GM21515 (cell line): ENCODE measurements around the gene HTRA1.
A peak's percentile ranks its signal among the peaks of the same experiment; 100 is the strongest.

ENCODE experiments used
- ATAC-seq: cut with Tn5 transposase; IDR thresholded peaks from one replicate; pipeline ENCODE4 v1.9.1; 2021; ENCODE audit not compliant: unreplicated experiment

HTRA1 gene

GRCh38 chr10:122514045-122514840, 52.9 kb downstream of the HTRA1 start:
- no peak for ATAC-seq

- ATAC-seq: no peak
Observed at GRCh38 chr10:122515022-122515424, 53.7 kb downstream of the HTRA1 start.

GRCh38 chr10:122515588-122516231, 54.4 kb downstream of the HTRA1 start:
- peak; percentile 76 for ATAC-seq

GRCh38 chr10:122516734-122517133, 55.4 kb downstream of the HTRA1 start:
- ATAC-seq: no peak

- ATAC-seq: no peak
Observed at GRCh38 chr10:122519144-122519543, 57.8 kb downstream of the HTRA1 start.

GRCh38 chr10:122519873-122520272, 58.5 kb downstream of the HTRA1 start:
- no peak for ATAC-seq

- no peak for ATAC-seq
Observed at GRCh38 chr10:122521011-122521410, 59.7 kb downstream of the HTRA1 start.

GRCh38 chr10:122524811-122525210, 63.5 kb downstream of the HTRA1 start:
- no peak for ATAC-seq

- ATAC-seq: no peak
Observed at GRCh38 chr10:122525788-122526187, 64.4 kb downstream of the HTRA1 start.

GRCh38 chr10:122526892-122527291, 65.5 kb downstream of the HTRA1 start:
- ATAC-seq: no peak

GRCh38 chr10:122530177-122530576, 68.8 kb downstream of the HTRA1 start:
- no peak for ATAC-seq

- no peak for ATAC-seq
Observed at GRCh38 chr10:122531261-122531660, 69.9 kb downstream of the HTRA1 start.

- ATAC-seq: no peak
Observed at GRCh38 chr10:122531939-122532338, 70.6 kb downstream of the HTRA1 start.

- ATAC-seq: no peak
Observed at GRCh38 chr10:122532601-122533296, 71.4 kb downstream of the HTRA1 start.

GRCh38 chr10:122537545-122537944, 76.2 kb downstream of the HTRA1 start:
- no peak for ATAC-seq

- no peak for ATAC-seq
Observed at GRCh38 chr10:122541541-122542002, 80.2 kb downstream of the HTRA1 start.

- no peak for ATAC-seq
Observed at GRCh38 chr10:122543676-122544445, 82.5 kb downstream of the HTRA1 start.

GRCh38 chr10:122544493-122544892, 83.1 kb downstream of the HTRA1 start:
- no peak for ATAC-seq

GRCh38 chr10:122546242-122546641, 84.9 kb downstream of the HTRA1 start:
- ATAC-seq: no peak

- ATAC-seq: no peak
Observed at GRCh38 chr10:122548407-122549085, 87.2 kb downstream of the HTRA1 start.
